Stimulated activated CD4-positive, alpha-beta T cell treated with anti-CD3 and anti-CD28 coated beads, TNF-alpha, amount 100 ng/mL, for 48 hours (primary cell): ENCODE measurements around the gene PPFIBP1.
"Not testable (repeated sequence)": the region's sequence is repeated elsewhere in the genome, so short reads cannot be mapped to it uniquely, and the experiment has no call there.

Source experiments
- DNase-seq, 3 donors: peaks; one replicate each; pipeline ENCODE4 v3.0.0-alpha.2; 2020; ENCODE audit warnings: low read depth in 3 of 3

The PPFIBP1 gene

GRCh38 chr12:27542628-27543027 is 18.6 kb downstream of the PPFIBP1 start:
- no peak for DNase-seq

- not testable (repeated sequence) for DNase-seq
These were observed 20.9 kb downstream of the PPFIBP1 start for GRCh38 chr12:27544858-27545257.

- no peak for DNase-seq
These were observed 21.7 kb downstream of the PPFIBP1 start for GRCh38 chr12:27545665-27546064.

GRCh38 chr12:27547592-27547991 is 23.6 kb downstream of the PPFIBP1 start:
- no peak for DNase-seq

- DNase-seq, result no peak
These were observed 24.5 kb downstream of the PPFIBP1 start for GRCh38 chr12:27548301-27549199.

- no peak for DNase-seq
These were observed 25.3 kb downstream of the PPFIBP1 start for GRCh38 chr12:27549236-27549800.

GRCh38 chr12:27549801-27550652 is 26.0 kb downstream of the PPFIBP1 start:
- no peak for DNase-seq

- DNase-seq, result no peak
These were observed 26.6 kb downstream of the PPFIBP1 start for GRCh38 chr12:27550653-27550975.

- DNase-seq, result no peak
These were observed 27.3 kb downstream of the PPFIBP1 start for GRCh38 chr12:27551172-27551840.

- no peak for DNase-seq
These were observed 28.2 kb downstream of the PPFIBP1 start for GRCh38 chr12:27552235-27552634.

- DNase-seq, result no peak
These were observed 29.0 kb downstream of the PPFIBP1 start for GRCh38 chr12:27552886-27553560.

- no peak for DNase-seq
These were observed 29.9 kb downstream of the PPFIBP1 start for GRCh38 chr12:27553941-27554340.

- no peak for DNase-seq
These were observed 30.6 kb downstream of the PPFIBP1 start for GRCh38 chr12:27554421-27555186.

GRCh38 chr12:27555361-27555760 is 31.4 kb downstream of the PPFIBP1 start:
- DNase-seq, result no peak

GRCh38 chr12:27555925-27556778 is 32.1 kb downstream of the PPFIBP1 start:
- no peak for DNase-seq

GRCh38 chr12:27560126-27560525 is 36.1 kb downstream of the PPFIBP1 start:
- DNase-seq, result no peak

- no peak for DNase-seq
These were observed 37.7 kb downstream of the PPFIBP1 start for GRCh38 chr12:27561535-27562350.

- no peak for DNase-seq
These were observed 40.7 kb downstream of the PPFIBP1 start for GRCh38 chr12:27564612-27565213.
